ENCODE data around the gene HES7.

GRCh38 chr17:8104911-8105310 is 19.0 kb downstream of the HES7 start:
- TF ChIP-seq POLR2A (IDR thresholded peaks at IDR 0.05) = no peak
- no peak for TF ChIP-seq CTCF (IDR thresholded peaks at IDR 0.05)

Measured in gastroesophageal sphincter (tissue), 3 donors.